Prostate gland (tissue), 2 donors: ENCODE results near the gene CCL5.

Experiments used
- POLR2AphosphoS5 ChIP-seq: sonication (generic); formaldehyde crosslinking; IDR thresholded peaks from one replicate; pipeline ENCODE4 v1.6.1; 2017; ENCODE audit warnings: antibody characterized with exemption
- TF ChIP-seq, protein P1 (sequence below), 4 experiments: fragments of 200-600 bp in 2 of 4; fragments of 450-650 bp in 2 of 4; sonication (generic) in 2 of 4; IDR thresholded peaks; 1 replicate in 3 of 4; 2 replicates in 1 of 4; pipeline ENCODE4 v1.5.1; 2016 to 2019; ENCODE audit warnings: antibody characterized with exemption in 4 of 4, mild to moderate bottlenecking in 2 of 4, moderate library complexity in 2 of 4

DNA sequence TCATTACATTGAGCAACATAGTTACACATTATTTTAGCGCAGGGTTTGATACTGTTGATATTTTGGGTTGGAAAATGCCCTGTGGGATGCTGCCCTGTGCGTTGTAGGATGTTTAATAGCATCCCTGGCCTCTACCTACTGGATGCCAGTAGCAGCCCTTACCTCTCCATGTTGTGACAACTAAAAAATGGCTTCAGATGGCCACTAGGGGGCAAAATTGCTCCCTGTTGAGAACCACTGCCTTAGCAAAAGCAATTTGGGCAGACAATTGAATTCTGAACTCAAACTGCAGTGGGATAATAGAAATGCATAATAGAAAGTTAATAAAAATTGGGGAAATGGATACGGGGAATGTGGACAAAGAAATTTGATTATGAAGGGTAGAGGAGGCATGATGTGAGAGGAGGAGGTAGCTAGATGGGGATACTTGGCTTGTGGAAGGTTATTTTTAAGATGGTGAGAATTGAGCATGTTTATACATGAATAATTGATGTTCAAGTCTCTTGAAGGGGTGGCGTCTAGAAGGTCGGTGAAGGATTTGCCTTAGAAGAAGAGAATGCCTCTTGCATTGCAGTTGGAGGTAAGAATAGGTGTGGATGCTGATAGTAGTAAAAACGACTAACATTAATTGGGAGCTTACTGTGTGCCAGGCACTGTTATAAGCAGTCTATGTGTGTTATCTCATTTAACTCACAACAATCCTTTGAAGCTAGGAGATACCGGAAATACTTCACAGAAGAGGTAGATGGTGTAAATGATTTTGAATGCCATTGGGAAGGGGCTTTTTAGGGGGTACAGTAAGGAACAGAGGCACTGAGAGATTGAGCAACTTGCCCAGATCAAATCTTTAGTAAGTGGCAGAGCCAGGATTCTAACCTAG lies 30.5 kb downstream of the CCL5 start:
- TF ChIP-seq POLR2AphosphoS5 = no peak
- TF ChIP-seq, protein P1, sequence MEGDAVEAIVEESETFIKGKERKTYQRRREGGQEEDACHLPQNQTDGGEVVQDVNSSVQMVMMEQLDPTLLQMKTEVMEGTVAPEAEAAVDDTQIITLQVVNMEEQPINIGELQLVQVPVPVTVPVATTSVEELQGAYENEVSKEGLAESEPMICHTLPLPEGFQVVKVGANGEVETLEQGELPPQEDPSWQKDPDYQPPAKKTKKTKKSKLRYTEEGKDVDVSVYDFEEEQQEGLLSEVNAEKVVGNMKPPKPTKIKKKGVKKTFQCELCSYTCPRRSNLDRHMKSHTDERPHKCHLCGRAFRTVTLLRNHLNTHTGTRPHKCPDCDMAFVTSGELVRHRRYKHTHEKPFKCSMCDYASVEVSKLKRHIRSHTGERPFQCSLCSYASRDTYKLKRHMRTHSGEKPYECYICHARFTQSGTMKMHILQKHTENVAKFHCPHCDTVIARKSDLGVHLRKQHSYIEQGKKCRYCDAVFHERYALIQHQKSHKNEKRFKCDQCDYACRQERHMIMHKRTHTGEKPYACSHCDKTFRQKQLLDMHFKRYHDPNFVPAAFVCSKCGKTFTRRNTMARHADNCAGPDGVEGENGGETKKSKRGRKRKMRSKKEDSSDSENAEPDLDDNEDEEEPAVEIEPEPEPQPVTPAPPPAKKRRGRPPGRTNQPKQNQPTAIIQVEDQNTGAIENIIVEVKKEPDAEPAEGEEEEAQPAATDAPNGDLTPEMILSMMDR (IDR thresholded peaks at IDR 0.05) = peak; percentile 50 to 69 (median 54)
